Astrocyte (in vitro differentiated cells and primary cell): ENCODE results near the gene WWC2. TPM values are rescaled to one million over a fixed set of nuclear protein-coding genes. Genes with fewer than 3 reads are reported as not detected.
A peak's percentile ranks its signal among the peaks of the same experiment; 100 is the strongest.

Experiments used
- DNase-seq: peaks from one replicate; pipeline ENCODE4 v3.0.0-alpha.2; 2010; ENCODE audit warnings: low read depth
- FAIRE-seq: peaks from 2 replicates; lab custom pipeline; 2011; peaks lifted over from hg19 to GRCh38; lab: Jason Lieb, UNC
- H2AFZ ChIP-seq: 2 replicates; pipeline ENCODE4 v1.6.0; 2012; ENCODE audit warnings: low read depth, low read length, inconsistent platforms
- H3K27ac ChIP-seq: 2 replicates; pipeline ENCODE4 v1.5.1; 2011; ENCODE audit warnings: low read depth, low read length, inconsistent platforms
- H3K27me3 ChIP-seq: 2 replicates; pipeline ENCODE4 v1.6.0; 2011; ENCODE audit warnings: low read length, inconsistent platforms; ENCODE audit not compliant: insufficient read depth
- H3K36me3 ChIP-seq: 2 replicates; pipeline ENCODE4 v1.5.1; 2011; ENCODE audit warnings: low read length, inconsistent platforms; ENCODE audit not compliant: insufficient read depth
- H3K4me1 ChIP-seq: 2 replicates; pipeline ENCODE4 v1.5.1; 2011; ENCODE audit warnings: low read length, inconsistent platforms; ENCODE audit not compliant: insufficient read depth
- H3K4me2 ChIP-seq: 2 replicates; pipeline ENCODE4 v1.6.0; 2012; ENCODE audit warnings: low read length, inconsistent platforms
- H3K4me3 ChIP-seq: 2 replicates; pipeline ENCODE4 v1.5.1; 2011; ENCODE audit warnings: low read depth, mild to moderate bottlenecking, low read length, inconsistent platforms; ENCODE audit not compliant: insufficient read depth
- H3K79me2 ChIP-seq: 2 replicates; pipeline ENCODE4 v1.6.0; 2012; ENCODE audit warnings: mild to moderate bottlenecking, low read length, inconsistent platforms; ENCODE audit not compliant: insufficient read depth
- H3K9ac ChIP-seq: 2 replicates; pipeline ENCODE4 v1.6.0; 2012; ENCODE audit warnings: mild to moderate bottlenecking, low read length, inconsistent platforms
- H3K9me3 ChIP-seq: 2 replicates; pipeline ENCODE4 v1.5.1; 2012; ENCODE audit warnings: low read depth, mild to moderate bottlenecking, low read length, inconsistent platforms; ENCODE audit not compliant: insufficient read depth
- H4K20me1 ChIP-seq: 2 replicates; pipeline ENCODE4 v1.6.0; 2012; ENCODE audit warnings: low read length, inconsistent platforms; ENCODE audit not compliant: insufficient read depth
- H3K27ac Mint-ChIP-seq: one replicate; pipeline ENCODE4 v1.8.0; 2021; ENCODE audit warnings: mild to moderate bottlenecking, mixed read lengths; ENCODE audit not compliant: unreplicated experiment
- H3K27me3 Mint-ChIP-seq: one replicate; pipeline ENCODE4 v1.8.0; 2021; ENCODE audit warnings: low read depth, mixed read lengths; ENCODE audit not compliant: unreplicated experiment
- H3K36me3 Mint-ChIP-seq: one replicate; pipeline ENCODE4 v1.8.0; 2021; ENCODE audit warnings: low read depth, mixed read lengths; ENCODE audit not compliant: unreplicated experiment
- H3K4me1 Mint-ChIP-seq: one replicate; pipeline ENCODE4 v1.8.0; 2021; ENCODE audit warnings: low read depth, mixed read lengths; ENCODE audit not compliant: unreplicated experiment
- H3K4me3 Mint-ChIP-seq: one replicate; pipeline ENCODE4 v1.8.0; 2021; ENCODE audit warnings: mild to moderate bottlenecking, moderate library complexity, mixed read lengths; ENCODE audit not compliant: unreplicated experiment
- H3K9me3 Mint-ChIP-seq: one replicate; pipeline ENCODE4 v1.8.0; 2021; ENCODE audit warnings: mild to moderate bottlenecking, mixed read lengths; ENCODE audit not compliant: unreplicated experiment
- CTCF ChIP-seq: IDR thresholded peaks from 2 replicates; pipeline ENCODE4 v1.5.1; 2011; ENCODE audit warnings: low read depth, mild to moderate bottlenecking, inconsistent platforms, low read length, moderate library complexity; ENCODE audit not compliant: insufficient read depth
- EZH2 ChIP-seq: IDR thresholded peaks from 2 replicates; pipeline ENCODE4 v1.6.1; 2012; ENCODE audit warnings: mild to moderate bottlenecking, low read length, inconsistent platforms; ENCODE audit not compliant: insufficient read depth
- total RNA-seq: library from RNA; stranded (reverse); gene quantifications from 2 replicates; pipeline ENCODE4 v1.2.1, GENCODE V29; 2021

The WWC2 gene
- total RNA-seq, 1 donor from 2014 or later = 62.6 TPM

- H3K27ac ChIP-seq = peak overlapping the region; percentile 25
- H4K20me1 ChIP-seq = no peaks in the 10 kb centered on the region
- Mint-ChIP-seq H3K9me3 (no peaks in the 10 kb centered on the region), H3K27me3 (no peaks in the 10 kb centered on the region), H3K36me3 (no peaks in the 10 kb centered on the region), H3K27ac (no peak overlapping the region), H3K4me3 (no peak overlapping the region), H3K4me1 (peaks cover 30% of the 10 kb centered on the region)
- no peak overlapping the region for H3K4me3 ChIP-seq
- no peak overlapping the region for H2AFZ ChIP-seq
- DNase-seq (peak; percentile 35), FAIRE-seq (no peak)
- H3K27me3 ChIP-seq = no peaks in the 10 kb centered on the region
- H3K9ac ChIP-seq = no peak overlapping the region
- H3K79me2 ChIP-seq = peaks cover 50% of the 10 kb centered on the region
- peaks cover 16% of the 10 kb centered on the region for H3K4me1 ChIP-seq
- H3K4me2 ChIP-seq = peak overlapping the region; percentile 26
- TF ChIP-seq EZH2 = no peak
- no peak for TF ChIP-seq CTCF
- H3K9me3 ChIP-seq = no peaks in the 10 kb centered on the region
- no peaks in the 10 kb centered on the region for H3K36me3 ChIP-seq
Measured at GRCh38 chr4:183185559-183185958, 86.5 kb downstream of the WWC2 start.

- no peaks in the 10 kb centered on the region for H3K9me3 ChIP-seq
- FAIRE-seq = no peak
- TF ChIP-seq CTCF = no peak
- no peak for TF ChIP-seq EZH2
- peaks cover 42% of the 10 kb centered on the region for H3K79me2 ChIP-seq
- H3K36me3 Mint-ChIP-seq = no peaks in the 10 kb centered on the region
- H4K20me1 ChIP-seq = peaks cover 3% of the 10 kb centered on the region
- no peaks in the 10 kb centered on the region for H3K9me3 Mint-ChIP-seq
- no peak overlapping the region for H3K27ac ChIP-seq
- no peak overlapping the region for H3K4me3 Mint-ChIP-seq
- no peak overlapping the region for H3K4me3 ChIP-seq
- peaks cover 23% of the 10 kb centered on the region for H3K4me1 Mint-ChIP-seq
- DNase-seq = peak; percentile 22
- no peak overlapping the region for H3K27ac Mint-ChIP-seq
- no peaks in the 10 kb centered on the region for H3K27me3 Mint-ChIP-seq
- H3K9ac ChIP-seq = no peak overlapping the region
- H3K27me3 ChIP-seq = no peaks in the 10 kb centered on the region
- peaks cover 16% of the 10 kb centered on the region for H3K4me1 ChIP-seq
- H3K36me3 ChIP-seq = no peaks in the 10 kb centered on the region
- no peak overlapping the region for H3K4me2 ChIP-seq
- no peak overlapping the region for H2AFZ ChIP-seq
Measured at GRCh38 chr4:183186813-183187212, 87.8 kb downstream of the WWC2 start.

GRCh38 chr4:183190900-183191527, 92.0 kb downstream of the WWC2 start:
- Mint-ChIP-seq H3K27ac (no peak overlapping the region), H3K4me3 (no peak overlapping the region), H3K4me1 (peaks cover 16% of the 10 kb centered on the region), H3K36me3 (peaks cover 4% of the 10 kb centered on the region), H3K9me3 (no peaks in the 10 kb centered on the region), H3K27me3 (no peaks in the 10 kb centered on the region)
- Histone ChIP-seq H3K27ac (no peak overlapping the region), H3K4me1 (no peaks in the 10 kb centered on the region), H2AFZ (no peak overlapping the region), H3K4me3 (no peak overlapping the region), H3K79me2 (peaks cover 50% of the 10 kb centered on the region), H4K20me1 (peaks cover 17% of the 10 kb centered on the region), H3K27me3 (no peaks in the 10 kb centered on the region), H3K4me2 (no peak overlapping the region), H3K9ac (no peak overlapping the region), H3K9me3 (no peaks in the 10 kb centered on the region), H3K36me3 (no peaks in the 10 kb centered on the region)
- FAIRE-seq (peak; percentile 90), DNase-seq (no peak)
- no peak for TF ChIP-seq CTCF
- TF ChIP-seq EZH2 = no peak
